Sigmoid colon (tissue), 7 donors: ENCODE results near the gene GABRB1. TPM values are rescaled to one million over a fixed set of nuclear protein-coding genes. Genes with fewer than 3 reads are reported as not detected.

Source experiments
- DNase-seq: peaks from one replicate; pipeline ENCODE4 v3.0.0-alpha.2; 2019
- H3K27ac ChIP-seq, 4 donors: fragments of 200-600 bp; sonication (generic); one replicate each; pipeline ENCODE4 v1.5.1; 2016 to 2019; ENCODE audit warnings: mild to moderate bottlenecking in 1 of 4
- H3K27me3 ChIP-seq, 3 donors: fragments of 200-600 bp; sonication (generic); one replicate each; pipeline ENCODE4 v1.5.1; 2019; ENCODE audit warnings: mild to moderate bottlenecking in 1 of 3
- H3K36me3 ChIP-seq, 4 donors: fragments of 200-600 bp; sonication (generic); one replicate each; pipeline ENCODE4 v1.5.1; 2016 to 2019
- H3K4me1 ChIP-seq, 4 donors: fragments of 200-600 bp; sonication (generic); one replicate each; pipeline ENCODE4 v1.5.1; 2017 to 2019
- H3K4me3 ChIP-seq, 4 donors: fragments of 200-600 bp; sonication (generic); one replicate each; pipeline ENCODE4 v1.5.1; 2017 to 2019; ENCODE audit warnings: mild to moderate bottlenecking in 2 of 4, moderate library complexity in 1 of 4
- H3K9me3 ChIP-seq, 4 donors: fragments of 200-600 bp in 3 of 4; sonication (generic) in 3 of 4; one replicate each; pipeline versions ENCODE4 v1.5.1 to v1.6.1; 2013 to 2019
- EP300 ChIP-seq, 4 donors: sonication (generic); formaldehyde crosslinking; IDR thresholded peaks; one replicate each; pipeline ENCODE4 v1.6.1; 2017; ENCODE audit warnings: antibody characterized with exemption in 4 of 4
- POLR2A ChIP-seq, 2 donors: fragments of 450-650 bp; IDR thresholded peaks; one replicate each; pipeline ENCODE4 v1.6.1; 2016; ENCODE audit warnings: antibody characterized with exemption in 2 of 2, mild to moderate bottlenecking in 2 of 2, moderate library complexity in 2 of 2
- POLR2AphosphoS5 ChIP-seq, 4 donors: sonication (generic); formaldehyde crosslinking; IDR thresholded peaks; one replicate each; pipeline ENCODE4 v1.6.1; 2017; ENCODE audit warnings: antibody characterized with exemption in 4 of 4
- WGBS, 2 donors: extraction: QIAGEN DNeasy Blood & Tissue Kit; methylation state at CpG; one replicate each; pipeline ENCODE4 v1.1.7; 2013; 5-methylcytosine and 5-hydroxymethylcytosine counted together
- intact Hi-C: fragments of 100-400 bp; cut with DNase I; formaldehyde crosslinking; loops from one replicate; pipeline ENCODE4 v1.15.1; 2023
- polyA plus RNA-seq, 3 donors: library from polyadenylated mRNA; stranded (reverse); fragments of 200-250 nt; gene quantifications; one replicate each; pipeline ENCODE4 v1.2.3, GENCODE V29; 2013
- total RNA-seq, 4 donors: library from RNA; depleted of rRNA; stranded (reverse); fragments of >200 nt; gene quantifications; one replicate each; pipeline ENCODE4 v1.1.0, GENCODE V29; 2016
- TF ChIP-seq, protein P1 (sequence below), 4 experiments: fragments of 450-650 bp in 3 of 4; fragments of 200-600 bp in 1 of 4; IDR thresholded peaks; one replicate each; pipeline ENCODE4 v1.5.1; 2016 to 2019; ENCODE audit warnings: antibody characterized with exemption in 4 of 4, mild to moderate bottlenecking in 3 of 4, moderate library complexity in 2 of 4
- donor health status: healthy with polysubstance abuse.
- donor health status: Bipolar disorder and iron deficiency.
- donor health status: healthy.

GABRB1 gene
- total and polyA plus RNA-seq, 7 donors, result 0.22 to 1.7 (median 0.49) TPM; not detected in 2

DNA sequence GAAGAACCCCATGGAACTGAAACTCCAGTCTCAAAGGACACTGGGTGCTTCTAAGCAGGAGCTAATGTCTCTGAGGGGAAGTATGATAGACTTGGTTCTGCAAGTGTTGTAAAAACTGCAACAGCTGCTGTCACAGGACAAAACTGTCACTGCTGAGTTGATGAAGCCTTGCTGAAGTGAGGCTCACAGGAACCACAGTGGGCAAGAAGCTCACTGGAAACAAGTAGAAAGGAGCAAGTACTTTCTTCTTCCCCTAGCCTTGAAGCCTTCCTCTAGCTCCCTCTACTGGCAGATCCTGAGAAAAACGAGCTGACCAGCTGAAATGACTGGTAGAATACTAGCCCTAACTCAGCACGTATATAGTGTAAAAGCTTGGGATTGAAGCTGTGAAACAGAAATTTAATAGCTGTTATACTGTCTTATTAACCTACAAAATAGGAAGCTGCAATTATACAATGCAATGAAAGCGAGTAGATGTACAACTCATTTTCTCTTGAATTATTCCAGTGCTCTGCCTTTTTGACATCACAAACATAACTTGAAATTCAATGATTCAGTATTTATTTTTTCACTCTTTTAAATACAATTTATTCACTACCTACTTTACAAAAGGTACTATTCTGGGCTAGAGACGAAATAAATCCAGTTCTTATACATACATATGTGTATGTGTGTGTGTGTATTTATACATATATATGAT, 91.4 kb downstream of the GABRB1 start:
- no peak overlapping the region for H3K27ac ChIP-seq
- DNase-seq, result no peak
- intact Hi-C loops, result no loop called here
- 3 to 8% methylated on average over 4 of the region's 4 CpGs for WGBS, 2 donors
- no peaks in the 10 kb centered on the region for H3K27me3 ChIP-seq
- H3K4me1 ChIP-seq, result no peaks in the 10 kb centered on the region
- H3K36me3 ChIP-seq, result no peaks in the 10 kb centered on the region
- H3K4me3 ChIP-seq, result no peak overlapping the region
- TF ChIP-seq, protein P1, sequence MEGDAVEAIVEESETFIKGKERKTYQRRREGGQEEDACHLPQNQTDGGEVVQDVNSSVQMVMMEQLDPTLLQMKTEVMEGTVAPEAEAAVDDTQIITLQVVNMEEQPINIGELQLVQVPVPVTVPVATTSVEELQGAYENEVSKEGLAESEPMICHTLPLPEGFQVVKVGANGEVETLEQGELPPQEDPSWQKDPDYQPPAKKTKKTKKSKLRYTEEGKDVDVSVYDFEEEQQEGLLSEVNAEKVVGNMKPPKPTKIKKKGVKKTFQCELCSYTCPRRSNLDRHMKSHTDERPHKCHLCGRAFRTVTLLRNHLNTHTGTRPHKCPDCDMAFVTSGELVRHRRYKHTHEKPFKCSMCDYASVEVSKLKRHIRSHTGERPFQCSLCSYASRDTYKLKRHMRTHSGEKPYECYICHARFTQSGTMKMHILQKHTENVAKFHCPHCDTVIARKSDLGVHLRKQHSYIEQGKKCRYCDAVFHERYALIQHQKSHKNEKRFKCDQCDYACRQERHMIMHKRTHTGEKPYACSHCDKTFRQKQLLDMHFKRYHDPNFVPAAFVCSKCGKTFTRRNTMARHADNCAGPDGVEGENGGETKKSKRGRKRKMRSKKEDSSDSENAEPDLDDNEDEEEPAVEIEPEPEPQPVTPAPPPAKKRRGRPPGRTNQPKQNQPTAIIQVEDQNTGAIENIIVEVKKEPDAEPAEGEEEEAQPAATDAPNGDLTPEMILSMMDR (IDR thresholded peaks at IDR 0.05), result peak in 2 of 4 experiments; percentile 43 to 72
- TF ChIP-seq POLR2AphosphoS5 (IDR thresholded peaks at IDR 0.05), result no peak
- H3K9me3 ChIP-seq, result no peaks in the 10 kb centered on the region

DNA sequence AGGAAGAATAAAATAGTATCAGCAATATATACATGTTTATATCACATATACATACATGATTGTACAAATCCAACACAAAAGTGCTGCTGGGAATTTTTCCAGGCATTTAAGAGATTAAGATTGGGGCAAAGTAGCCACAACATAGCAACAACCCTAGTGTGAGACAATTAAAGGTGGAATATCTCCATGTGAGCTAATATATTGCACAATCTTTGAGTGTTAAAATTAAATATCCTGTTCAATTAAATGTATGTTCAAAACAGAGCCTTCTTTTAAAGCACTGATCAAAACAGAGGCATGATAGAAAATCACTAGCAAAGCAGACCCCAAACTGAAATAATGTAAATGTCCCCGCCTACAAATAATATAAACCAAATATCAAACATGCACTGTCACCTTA, 97.6 kb downstream of the GABRB1 start:
- H3K27ac ChIP-seq, result no peak overlapping the region
- H3K9me3 ChIP-seq, result no peaks in the 10 kb centered on the region
- 91 to 95% methylated on average over 1 of the region's 1 CpG for WGBS, 2 donors
- TF ChIP-seq POLR2A (IDR thresholded peaks at IDR 0.05) (no peak), EP300 (IDR thresholded peaks at IDR 0.05) (no peak), POLR2AphosphoS5 (IDR thresholded peaks at IDR 0.05) (no peak)
- TF ChIP-seq, protein P1 (IDR thresholded peaks at IDR 0.05), result no peak
- no peaks in the 10 kb centered on the region for H3K27me3 ChIP-seq
- H3K36me3 ChIP-seq, result no peaks in the 10 kb centered on the region
- DNase-seq, result no peak
- intact Hi-C loops, result no loop called here
- H3K4me1 ChIP-seq, result no peaks in the 10 kb centered on the region
- H3K4me3 ChIP-seq, result no peak overlapping the region

DNA sequence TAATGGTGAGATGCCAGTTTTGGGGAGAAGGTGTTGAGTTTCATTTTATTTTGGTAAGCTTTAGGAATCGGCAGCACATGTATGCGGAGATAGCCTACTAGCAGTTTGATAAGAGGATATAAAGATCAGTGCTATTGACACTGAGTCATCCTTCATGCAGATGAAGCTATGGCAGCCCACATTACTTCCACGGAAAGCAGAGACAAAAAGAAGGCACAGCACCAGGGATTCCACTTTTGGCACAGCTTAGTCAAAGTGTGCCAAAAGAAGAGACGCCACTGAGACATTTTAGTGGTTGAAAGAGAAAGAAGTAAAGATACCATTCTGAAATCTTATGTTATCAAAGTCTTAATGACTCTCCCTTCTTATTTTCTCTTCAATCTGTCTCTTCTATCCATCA, 103.8 kb downstream of the GABRB1 start:
- H3K9me3 ChIP-seq, result no peaks in the 10 kb centered on the region
- no peaks in the 10 kb centered on the region for H3K36me3 ChIP-seq
- intact Hi-C loops, result no loop called here
- H3K27me3 ChIP-seq, result no peaks in the 10 kb centered on the region
- TF ChIP-seq EP300 (IDR thresholded peaks at IDR 0.05) (no peak), POLR2AphosphoS5 (IDR thresholded peaks at IDR 0.05) (no peak), POLR2A (IDR thresholded peaks at IDR 0.05) (no peak)
- TF ChIP-seq, protein P1 (IDR thresholded peaks at IDR 0.05), result no peak
- DNase-seq, result no peak
- H3K4me1 ChIP-seq, result no peaks in the 10 kb centered on the region
- no peak overlapping the region for H3K4me3 ChIP-seq
- no peak overlapping the region for H3K27ac ChIP-seq
- WGBS, 2 donors, result 91% methylated on average over 4 of the region's 4 CpGs

DNA sequence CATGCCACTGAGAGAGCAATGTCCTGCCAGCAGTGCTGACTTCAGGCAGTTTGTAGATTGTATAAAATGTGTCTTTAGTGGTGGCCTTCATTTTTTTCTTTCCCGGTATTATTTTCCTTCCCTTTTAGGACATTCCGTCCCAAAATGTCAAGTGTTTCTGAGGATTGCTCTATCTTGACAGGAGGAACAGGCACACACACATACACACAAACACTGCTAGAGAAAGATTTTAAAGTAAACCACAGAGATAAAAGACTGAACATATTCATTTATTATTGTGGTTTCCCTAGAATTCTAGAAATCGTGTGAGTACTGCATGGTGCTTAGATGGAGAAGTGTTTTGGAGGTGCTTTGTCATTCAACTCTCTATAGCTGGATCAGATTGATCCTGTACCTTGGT, 111.9 kb downstream of the GABRB1 start:
- H3K4me3 ChIP-seq, result no peak overlapping the region
- WGBS, 2 donors, result 75 to 88% methylated on average over 3 of the region's 3 CpGs
- no peaks in the 10 kb centered on the region for H3K4me1 ChIP-seq
- intact Hi-C loops, result no loop called here
- DNase-seq, result no peak
- H3K27ac ChIP-seq, result no peak overlapping the region
- TF ChIP-seq POLR2AphosphoS5 (IDR thresholded peaks at IDR 0.05) (no peak), EP300 (IDR thresholded peaks at IDR 0.05) (no peak), POLR2A (IDR thresholded peaks at IDR 0.05) (no peak)
- TF ChIP-seq, protein P1 (IDR thresholded peaks at IDR 0.05), result no peak
- no peaks in the 10 kb centered on the region for H3K9me3 ChIP-seq
- no peaks in the 10 kb centered on the region for H3K27me3 ChIP-seq
- no peaks in the 10 kb centered on the region for H3K36me3 ChIP-seq

DNA sequence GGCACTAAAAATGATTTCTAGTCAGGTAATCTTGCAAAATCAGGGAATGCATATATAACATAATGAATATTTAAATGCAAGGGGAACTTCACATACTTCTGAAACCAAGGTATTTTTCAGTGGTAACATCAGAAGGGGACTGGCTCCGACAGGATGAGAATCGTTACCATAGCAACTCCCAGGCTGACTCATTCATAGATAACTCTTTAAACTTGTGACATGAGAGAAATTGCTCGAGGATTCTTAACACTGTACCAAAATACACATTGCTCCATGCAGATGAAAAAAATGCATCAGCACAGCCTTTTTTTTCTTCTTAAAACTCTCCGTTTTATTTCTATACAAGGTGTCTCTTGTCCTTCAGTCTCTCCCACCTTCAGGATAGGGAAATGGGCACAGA, 114.3 kb downstream of the GABRB1 start:
- H3K27ac ChIP-seq, result no peak overlapping the region
- intact Hi-C loops, result no loop called here
- H3K4me3 ChIP-seq, result no peak overlapping the region
- TF ChIP-seq EP300 (IDR thresholded peaks at IDR 0.05) (no peak), POLR2A (IDR thresholded peaks at IDR 0.05) (no peak), POLR2AphosphoS5 (IDR thresholded peaks at IDR 0.05) (no peak)
- TF ChIP-seq, protein P1 (IDR thresholded peaks at IDR 0.05), result no peak
- H3K27me3 ChIP-seq, result no peaks in the 10 kb centered on the region
- 45 to 48% methylated on average over 4 of the region's 4 CpGs for WGBS, 2 donors
- H3K4me1 ChIP-seq, result no peaks in the 10 kb centered on the region
- DNase-seq, result no peak
- H3K9me3 ChIP-seq, result no peaks in the 10 kb centered on the region
- no peaks in the 10 kb centered on the region for H3K36me3 ChIP-seq
